Esophagus squamous epithelium (tissue), 5 donors: ENCODE data around the gene SLC2A5. TPM values are rescaled to one million over a fixed set of nuclear protein-coding genes. Genes with fewer than 3 reads are reported as not detected.

Experiments used
- DNase-seq: peaks from one replicate; lab custom pipeline; 2025; lab: John Stamatoyannopoulos, UW
- H3K27ac ChIP-seq, 4 donors: fragments of 200-600 bp; sonication (generic); one replicate each; pipeline ENCODE4 v1.5.1; 2016 to 2019; ENCODE audit warnings: mild to moderate bottlenecking in 1 of 4
- H3K27me3 ChIP-seq, 4 donors: fragments of 200-600 bp; sonication (generic); 1 replicate in 3 of 4; 2 replicates in 1 of 4; pipeline versions ENCODE4 v1.5.1 to v1.6.0; 2017 to 2021; ENCODE audit warnings: antibody characterized with exemption in 1 of 4
- H3K36me3 ChIP-seq, 3 donors: fragments of 200-600 bp; sonication (generic); one replicate each; pipeline ENCODE4 v1.5.1; 2016 to 2019
- H3K4me1 ChIP-seq, 3 donors: fragments of 200-600 bp; sonication (generic); one replicate each; pipeline ENCODE4 v1.5.1; 2017 to 2019
- H3K4me3 ChIP-seq, 4 donors: fragments of 200-600 bp; sonication (generic); 1 replicate in 3 of 4; 2 replicates in 1 of 4; pipeline ENCODE4 v1.5.1; 2016 to 2019; ENCODE audit warnings: mild to moderate bottlenecking in 2 of 4, moderate library complexity in 1 of 4
- H3K9me3 ChIP-seq, 3 donors: fragments of 200-600 bp; sonication (generic); one replicate each; pipeline ENCODE4 v1.5.1; 2016 to 2019
- CTCF ChIP-seq, 6 experiments: fragments of 450-650 bp in 4 of 6; fragments of 200-600 bp in 2 of 6; sonication (generic) in 2 of 6; IDR thresholded peaks; one replicate each; pipeline ENCODE4 v1.5.1; 2016 to 2019; ENCODE audit warnings: antibody characterized with exemption in 6 of 6, mild to moderate bottlenecking in 4 of 6, moderate library complexity in 4 of 6
- POLR2A ChIP-seq, 4 donors: fragments of 450-650 bp; IDR thresholded peaks; one replicate each; pipeline ENCODE4 v1.6.1; 2017; ENCODE audit warnings: antibody characterized with exemption in 4 of 4, mild to moderate bottlenecking in 4 of 4, moderate library complexity in 3 of 4
- WGBS, 2 donors: methylation state at CpG; one replicate each; pipeline ENCODE4 v1.1.5; 2018; 5-methylcytosine and 5-hydroxymethylcytosine counted together
- intact Hi-C: fragments of 100-400 bp; cut with DNase I; formaldehyde crosslinking; loops from one replicate; pipeline ENCODE4 v1.15.0; 2022
- total RNA-seq, 4 donors: library from RNA; depleted of rRNA; stranded (reverse); fragments of >200 nt; gene quantifications; one replicate each; pipeline ENCODE4 v1.1.0, GENCODE V29; 2016
- donor health status: DM: yes; HTN: yes; CAD: no.

The SLC2A5 gene
- total RNA-seq, 4 donors from 2014 or later: 1.9 to 7.1 (median 4.2) TPM

GRCh38 chr1:9018333-9018732, 51.1 kb downstream of the SLC2A5 start:
- no peak overlapping the region for H3K27ac ChIP-seq
- no peaks in the 10 kb centered on the region for H3K36me3 ChIP-seq
- H3K4me3 ChIP-seq: no peak overlapping the region
- no peak for DNase-seq
- TF ChIP-seq POLR2A (IDR thresholded peaks at IDR 0.05) (no peak), CTCF (IDR thresholded peaks at IDR 0.05) (no peak)
- H3K4me1 ChIP-seq: peaks cover 0 to 5% (median 0%) of the 10 kb centered on the region in 3 donors
- H3K9me3 ChIP-seq: no peaks in the 10 kb centered on the region
- H3K27me3 ChIP-seq: no peaks in the 10 kb centered on the region
- 43 to 51% methylated on average over 10 to 12 of the region's 13 CpGs for WGBS, 2 donors
- intact Hi-C loops: loop anchor here (10.0 kb wide), 1 partner anchor 76 kb away; no protein-coding TSS in a partner anchor

GRCh38 chr1:9016455-9016854, 53.0 kb downstream of the SLC2A5 start:
- H3K4me3 ChIP-seq: no peak overlapping the region
- DNase-seq: no peak
- 83 to 87% methylated on average over 5 of the region's 5 CpGs for WGBS, 2 donors
- no peaks in the 10 kb centered on the region for H3K27me3 ChIP-seq
- TF ChIP-seq CTCF (IDR thresholded peaks at IDR 0.05) (no peak), POLR2A (IDR thresholded peaks at IDR 0.05) (no peak)
- peaks cover 0 to 5% (median 2%) of the 10 kb centered on the region in 3 donors for H3K4me1 ChIP-seq
- intact Hi-C loops: loop anchor here (10.0 kb wide), 1 partner anchor 78 kb away; no protein-coding TSS in a partner anchor
- no peak overlapping the region for H3K27ac ChIP-seq
- no peaks in the 10 kb centered on the region for H3K36me3 ChIP-seq
- no peaks in the 10 kb centered on the region for H3K9me3 ChIP-seq

GRCh38 chr1:9014475-9015375, 54.7 kb downstream of the SLC2A5 start:
- no peaks in the 10 kb centered on the region for H3K36me3 ChIP-seq
- no peak for TF ChIP-seq POLR2A (IDR thresholded peaks at IDR 0.05)
- no peak for TF ChIP-seq CTCF (IDR thresholded peaks at IDR 0.05)
- H3K27me3 ChIP-seq: no peaks in the 10 kb centered on the region
- WGBS, 2 donors: 73 to 87% methylated on average over 4 to 9 of the region's 36 CpGs
- no peaks in the 10 kb centered on the region for H3K9me3 ChIP-seq
- H3K4me3 ChIP-seq: no peak overlapping the region
- intact Hi-C loops: loop anchor here (10.0 kb wide), 1 partner anchor 80 kb away; no protein-coding TSS in a partner anchor
- H3K4me1 ChIP-seq: peaks cover 0 to 5% (median 0%) of the 10 kb centered on the region in 3 donors
- H3K27ac ChIP-seq: no peak overlapping the region
- DNase-seq: no peak

- intact Hi-C loops: loop anchor here (10.0 kb wide), 1 partner anchor 81 kb away; no protein-coding TSS in a partner anchor
- no peaks in the 10 kb centered on the region for H3K9me3 ChIP-seq
- 87 to 96% methylated on average over 6 to 8 of the region's 8 CpGs for WGBS, 2 donors
- H3K4me3 ChIP-seq: no peak overlapping the region
- no peak for TF ChIP-seq POLR2A (IDR thresholded peaks at IDR 0.05)
- no peak for TF ChIP-seq CTCF (IDR thresholded peaks at IDR 0.05)
- DNase-seq: no peak
- no peaks in the 10 kb centered on the region for H3K36me3 ChIP-seq
- H3K4me1 ChIP-seq: peaks cover 0 to 5% (median 0%) of the 10 kb centered on the region in 3 donors
- no peak overlapping the region for H3K27ac ChIP-seq
- H3K27me3 ChIP-seq: no peaks in the 10 kb centered on the region
Observed at GRCh38 chr1:9013819-9014218, 55.6 kb downstream of the SLC2A5 start.

GRCh38 chr1:9010781-9011323, 58.6 kb downstream of the SLC2A5 start:
- TF ChIP-seq CTCF (IDR thresholded peaks at IDR 0.05) (no peak), POLR2A (IDR thresholded peaks at IDR 0.05) (no peak)
- Histone ChIP-seq H3K4me1 (peaks cover 0 to 5% (median 0%) of the 10 kb centered on the region in 3 donors), H3K9me3 (no peaks in the 10 kb centered on the region), H3K27me3 (no peaks in the 10 kb centered on the region), H3K36me3 (no peaks in the 10 kb centered on the region), H3K4me3 (no peak overlapping the region), H3K27ac (peak overlapping the region in 1 of 4 donors; percentile 47)
- intact Hi-C loops: loop anchor here (10.0 kb wide), 1 partner anchor 84 kb away; no protein-coding TSS in a partner anchor
- WGBS, 2 donors: 56 to 62% methylated on average over 8 of the region's 8 CpGs
- DNase-seq: no peak
